Astrocyte (in vitro differentiated cells and primary cell): ENCODE data around the gene KXD1.

Experiments
- EZH2 ChIP-seq: IDR thresholded peaks from 2 replicates; pipeline ENCODE4 v1.6.1; 2012; ENCODE audit warnings: mild to moderate bottlenecking, low read length, inconsistent platforms; ENCODE audit not compliant: insufficient read depth
- TF ChIP-seq, protein P1 (sequence below): IDR thresholded peaks from 2 replicates; pipeline ENCODE4 v1.5.1; 2011; ENCODE audit warnings: low read depth, mild to moderate bottlenecking, inconsistent platforms, low read length, moderate library complexity; ENCODE audit not compliant: insufficient read depth

DNA sequence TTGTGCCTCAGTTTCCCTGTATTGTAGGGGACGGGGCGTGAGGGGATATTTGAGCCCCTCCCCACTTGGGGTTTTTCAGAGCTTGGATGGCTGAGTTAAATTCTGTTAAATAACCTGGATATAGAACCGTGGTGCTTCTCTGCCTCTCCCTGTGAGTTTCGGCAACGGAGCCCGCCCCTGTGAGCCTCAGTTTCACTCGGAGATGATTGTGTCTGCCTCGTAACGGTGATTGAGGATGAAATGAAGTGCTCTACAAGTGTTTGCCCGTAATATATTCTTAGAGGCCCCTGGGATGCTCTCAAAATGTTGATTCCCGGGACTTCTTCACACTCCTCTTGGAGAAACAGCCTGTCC, 509 bp downstream of the KXD1 start:
- TF ChIP-seq, protein P1, sequence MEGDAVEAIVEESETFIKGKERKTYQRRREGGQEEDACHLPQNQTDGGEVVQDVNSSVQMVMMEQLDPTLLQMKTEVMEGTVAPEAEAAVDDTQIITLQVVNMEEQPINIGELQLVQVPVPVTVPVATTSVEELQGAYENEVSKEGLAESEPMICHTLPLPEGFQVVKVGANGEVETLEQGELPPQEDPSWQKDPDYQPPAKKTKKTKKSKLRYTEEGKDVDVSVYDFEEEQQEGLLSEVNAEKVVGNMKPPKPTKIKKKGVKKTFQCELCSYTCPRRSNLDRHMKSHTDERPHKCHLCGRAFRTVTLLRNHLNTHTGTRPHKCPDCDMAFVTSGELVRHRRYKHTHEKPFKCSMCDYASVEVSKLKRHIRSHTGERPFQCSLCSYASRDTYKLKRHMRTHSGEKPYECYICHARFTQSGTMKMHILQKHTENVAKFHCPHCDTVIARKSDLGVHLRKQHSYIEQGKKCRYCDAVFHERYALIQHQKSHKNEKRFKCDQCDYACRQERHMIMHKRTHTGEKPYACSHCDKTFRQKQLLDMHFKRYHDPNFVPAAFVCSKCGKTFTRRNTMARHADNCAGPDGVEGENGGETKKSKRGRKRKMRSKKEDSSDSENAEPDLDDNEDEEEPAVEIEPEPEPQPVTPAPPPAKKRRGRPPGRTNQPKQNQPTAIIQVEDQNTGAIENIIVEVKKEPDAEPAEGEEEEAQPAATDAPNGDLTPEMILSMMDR = no peak
- no peak for TF ChIP-seq EZH2
